Erythroblast (primary cell): ENCODE data around the gene GNG14.

ENCODE experiments used
- GATA1 ChIP-seq: IDR thresholded peaks from 2 replicates; pipeline ENCODE4 v1.6.1; 2011; ENCODE audit warnings: low read depth, mild to moderate bottlenecking, control low read depth, low read length, moderate library complexity
- POLR2A ChIP-seq: IDR thresholded peaks from 2 replicates; pipeline ENCODE4 v1.6.1; 2011; ENCODE audit warnings: mild to moderate bottlenecking, low read length

- TF ChIP-seq POLR2A (no peak), GATA1 (no peak)
These were observed 32.5 kb downstream of the GNG14 start for GRCh38 chr19:12720296-12720695.
